ENCODE measurements around the gene KRTAP5-9.
"Not testable (repeated sequence)": the region's sequence is repeated elsewhere in the genome, so short reads cannot be mapped to it uniquely, and the experiment has no call there.

Gene KRTAP5-9

GRCh38 chr11:71525938-71526495 is 22.2 kb upstream of the KRTAP5-9 start:
- TF ChIP-seq USF1 (IDR thresholded peaks at IDR 0.05) (no peak), CREB1 (IDR thresholded peaks at IDR 0.05; ENCODE audit: low read depth) (no peak), TAF1 (IDR thresholded peaks at IDR 0.05; ENCODE audit: low read depth) (no peak), ZBTB7A (IDR thresholded peaks at IDR 0.05; ENCODE audit: low read depth) (no peak), CEBPB (IDR thresholded peaks at IDR 0.05) (no peak), EGR1 (IDR thresholded peaks at IDR 0.05) (no peak), NFIC (IDR thresholded peaks at IDR 0.05) (no peak), REST (IDR thresholded peaks at IDR 0.05; ENCODE audit: low read depth) (no peak), FOXM1 (IDR thresholded peaks at IDR 0.05; ENCODE audit: borderline replicate concordance, low read depth) (no peak), TCF12 (IDR thresholded peaks at IDR 0.05; ENCODE audit: low read depth) (no peak), EP300 (IDR thresholded peaks at IDR 0.05; ENCODE audit: borderline replicate concordance) (no peak), RAD21 (IDR thresholded peaks at IDR 0.05; ENCODE audit: low read depth) (no peak), YY1 (IDR thresholded peaks at IDR 0.05; ENCODE audit: low read depth) (no peak), TEAD4 (IDR thresholded peaks at IDR 0.05) (no peak), MAX (IDR thresholded peaks at IDR 0.05) (no peak)

GRCh38 chr11:71526796-71527575 is 21.2 kb upstream of the KRTAP5-9 start, which contains the start of gene KRTAP5-7:
KRTAP5-7 (plus strand) TSS chr11:71527267; CDS start chr11:71527301, 34 bp downstream.
- not testable (repeated sequence) for TF ChIP-seq NFIC (IDR thresholded peaks at IDR 0.05); TAF1 (IDR thresholded peaks at IDR 0.05; ENCODE audit: low read depth); MAX (IDR thresholded peaks at IDR 0.05)

- no peak for TF ChIP-seq RAD21 (IDR thresholded peaks at IDR 0.05; ENCODE audit: low read depth)
- no peak for TF ChIP-seq YY1 (IDR thresholded peaks at IDR 0.05; ENCODE audit: low read depth)
- TF ChIP-seq ZBTB7A (IDR thresholded peaks at IDR 0.05; ENCODE audit: low read depth), result no peak
- no peak for TF ChIP-seq TEAD4 (IDR thresholded peaks at IDR 0.05)
- TF ChIP-seq TAF1 (IDR thresholded peaks at IDR 0.05; ENCODE audit: low read depth), result no peak
- no peak for TF ChIP-seq USF1 (IDR thresholded peaks at IDR 0.05)
- TF ChIP-seq EP300 (IDR thresholded peaks at IDR 0.05; ENCODE audit: borderline replicate concordance), result no peak
- TF ChIP-seq FOXM1 (IDR thresholded peaks at IDR 0.05; ENCODE audit: borderline replicate concordance, low read depth), result no peak
- TF ChIP-seq CEBPB (IDR thresholded peaks at IDR 0.05), result no peak
- TF ChIP-seq TCF12 (IDR thresholded peaks at IDR 0.05; ENCODE audit: low read depth), result no peak
- TF ChIP-seq MAX (IDR thresholded peaks at IDR 0.05), result no peak
- TF ChIP-seq EGR1 (IDR thresholded peaks at IDR 0.05), result no peak
- TF ChIP-seq REST (IDR thresholded peaks at IDR 0.05; ENCODE audit: low read depth), result no peak
- TF ChIP-seq NFIC (IDR thresholded peaks at IDR 0.05), result no peak
- no peak for TF ChIP-seq CREB1 (IDR thresholded peaks at IDR 0.05; ENCODE audit: low read depth)
Measured at GRCh38 chr11:71527576-71528210, 20.5 kb upstream of the KRTAP5-9 start.

- TF ChIP-seq REST (IDR thresholded peaks at IDR 0.05; ENCODE audit: low read depth) (no peak), ZBTB7A (IDR thresholded peaks at IDR 0.05; ENCODE audit: low read depth) (no peak), RAD21 (IDR thresholded peaks at IDR 0.05; ENCODE audit: low read depth) (no peak), USF1 (IDR thresholded peaks at IDR 0.05) (no peak), FOXM1 (IDR thresholded peaks at IDR 0.05; ENCODE audit: borderline replicate concordance, low read depth) (no peak)
Measured at GRCh38 chr11:71530602-71531001, 17.6 kb upstream of the KRTAP5-9 start.
